Vagina (tissue), 2 donors: ENCODE results near the gene HSCB.

Experiments used
- CTCF ChIP-seq, 3 experiments: fragments of 450-650 bp in 2 of 3; fragments of 200-600 bp in 1 of 3; sonication (generic) in 1 of 3; IDR thresholded peaks; one replicate each; pipeline ENCODE4 v1.5.1; 2017 to 2019; ENCODE audit warnings: antibody characterized with exemption in 3 of 3, mild to moderate bottlenecking in 2 of 3, moderate library complexity in 2 of 3
- POLR2A ChIP-seq, 2 donors: fragments of 450-650 bp; IDR thresholded peaks; one replicate each; pipeline ENCODE4 v1.6.1; 2017; ENCODE audit warnings: antibody characterized with exemption in 2 of 2, mild to moderate bottlenecking in 2 of 2, moderate library complexity in 2 of 2
- POLR2AphosphoS5 ChIP-seq, 2 donors: sonication (generic); formaldehyde crosslinking; IDR thresholded peaks; one replicate each; pipeline ENCODE4 v1.9.0; 2017; ENCODE audit warnings: antibody characterized with exemption in 2 of 2, mild to moderate bottlenecking in 2 of 2, low read depth in 1 of 2; ENCODE audit not compliant: insufficient read depth in 1 of 2

GRCh38 chr22:28702891-28703290 is 38.9 kb upstream of the HSCB start:
- no peak for TF ChIP-seq CTCF (IDR thresholded peaks at IDR 0.05)
- no peak for TF ChIP-seq POLR2A (IDR thresholded peaks at IDR 0.05)
- no peak for TF ChIP-seq POLR2AphosphoS5 (IDR thresholded peaks at IDR 0.05; ENCODE audit: insufficient read depth in 1 of 2, low read depth in 1 of 2)
